HG02610 (cell line): ENCODE data around the gene CYTH1.

Source experiments
- ATAC-seq: cut with Tn5 transposase; IDR thresholded peaks from one replicate; pipeline ENCODE4 v1.9.1; 2021; ENCODE audit warnings: mild to moderate bottlenecking, moderate library complexity; ENCODE audit not compliant: unreplicated experiment

Gene CYTH1

GRCh38 chr17:78629436-78629995 lies 152.6 kb downstream of the CYTH1 start:
- no peak for ATAC-seq

GRCh38 chr17:78628547-78629435 lies 153.3 kb downstream of the CYTH1 start:
- ATAC-seq, result no peak

- no peak for ATAC-seq
These were observed 157.5 kb downstream of the CYTH1 start for GRCh38 chr17:78624324-78625151.
